HepG2 (cell line): Measurements from ENCODE around the gene CD79A. TPM values are rescaled to one million over a fixed set of nuclear protein-coding genes. Genes with fewer than 3 reads are reported as not detected.
A peak's percentile ranks its signal among the peaks of the same experiment; 100 is the strongest.

Source experiments
- DMAP1 ChIP-seq: IDR thresholded peaks from 2 replicates; pipeline ENCODE4 v1.6.1; 2016
- EZH2 ChIP-seq: conservative IDR thresholded peaks from 2 replicates; pipeline ENCODE4 v1.6.1; 2012; ENCODE audit warnings: mild to moderate bottlenecking, low read depth, low read length, moderate library complexity
- GABPB1 ChIP-seq: IDR thresholded peaks from 2 replicates; pipeline ENCODE4 v1.6.1; 2016; ENCODE audit warnings: mild to moderate bottlenecking, missing genetic modification reagents, moderate library complexity, missing compliant biosample characterization
- MEF2D ChIP-seq: sonication (generic); formaldehyde crosslinking; IDR thresholded peaks from 2 replicates; pipeline ENCODE4 v1.5.1; 2020; ENCODE audit warnings: mild to moderate bottlenecking, missing genetic modification reagents
- PHF5A ChIP-seq: IDR thresholded peaks from one replicate; pipeline ENCODE4 v1.6.1; 2018; ENCODE audit warnings: low read depth, missing genetic modification reagents; ENCODE audit not compliant: unreplicated experiment
- POLR2AphosphoS2 ChIP-seq: IDR thresholded peaks from 2 replicates; pipeline ENCODE4 v1.6.1; 2011; ENCODE audit warnings: low read depth, low read length, improper control_type of control experiment
- SNAPC4 ChIP-seq: sonication (generic); formaldehyde crosslinking; IDR thresholded peaks from 2 replicates; pipeline ENCODE4 v1.4.0; 2020; ENCODE audit warnings: mild to moderate bottlenecking, missing genetic modification reagents
- TERF1 ChIP-seq: sonication (generic); formaldehyde crosslinking; IDR thresholded peaks from 2 replicates; pipeline ENCODE4 v1.8.0; 2022; ENCODE audit warnings: mild to moderate bottlenecking, missing genetic modification reagents, moderate library complexity
- ZBTB33 ChIP-seq: sonication (generic); formaldehyde crosslinking; IDR thresholded peaks from 2 replicates; pipeline ENCODE4 v1.4.0; 2020; ENCODE audit warnings: missing genetic modification reagents
- ZNF143 ChIP-seq: sonication (generic); formaldehyde crosslinking; IDR thresholded peaks from 2 replicates; pipeline ENCODE4 v1.4.0; 2020; ENCODE audit warnings: missing genetic modification reagents
- ZNF558 ChIP-seq: sonication (generic); formaldehyde crosslinking; IDR thresholded peaks from 2 replicates; pipeline ENCODE4 v1.9.0; 2022; ENCODE audit warnings: mild to moderate bottlenecking, missing genetic modification reagents, borderline replicate concordance
- polyA plus RNA-seq, 8 experiments: library from polyadenylated mRNA; depleted of rRNA in 3 of 8; stranded (reverse) in 7 of 8; unstranded in 1 of 8; fragments of >200 nt; fragmentation: Illumina TruSeq in 4 of 8; extraction: Trizol in 4 of 8; gene quantifications; 2 replicates each; pipeline versions ENCODE4 v1.2.1 to v1.2.3, GENCODE V29; 2011 to 2016; ENCODE audit warnings: low read depth in 4 of 8, missing spikeins in 1 of 8, mixed read lengths in 1 of 8; ENCODE audit not compliant: insufficient read depth in 1 of 8
- total RNA-seq, 5 experiments: library from RNA; depleted of rRNA; stranded (reverse); fragments of >200 nt; fragmentation: Illumina TruSeq; extraction: Trizol; gene quantifications; 2 replicates each; pipeline ENCODE4 v1.2.3, GENCODE V29; 2016; ENCODE audit warnings: low read depth in 1 of 5
- TF ChIP-seq, protein P1 (sequence below): sonication (generic); formaldehyde crosslinking; IDR thresholded peaks from 2 replicates; pipeline ENCODE4 v1.5.0; 2020; ENCODE audit warnings: mild to moderate bottlenecking, missing genetic modification reagents
- TF ChIP-seq, protein P2 (sequence below): sonication (generic); formaldehyde crosslinking; IDR thresholded peaks from 2 replicates; pipeline ENCODE4 v1.5.1; 2020; ENCODE audit warnings: mild to moderate bottlenecking, missing genetic modification reagents, borderline replicate concordance

The CD79A gene
- total and polyA plus RNA-seq, 2 of the 13 experiments (the other 11 are each of a cell fraction or from before 2014, with no cell fraction given) = 0.24 to 0.33 TPM

- TF ChIP-seq PHF5A (peak; percentile 87), SNAPC4 (CRISPR knock-in tag) (peak; percentile 79; the same call in 1 of the 2 replicates), TERF1 (no peak), ZNF143 (CRISPR knock-in tag) (peak; percentile 72), POLR2AphosphoS2 (no peak), ZNF558 (CRISPR knock-in tag) (0 out of 2 replicates have a peak, but pooled peaks have one; percentile 84), DMAP1 (CRISPR knock-in tag) (peak; percentile 85), EZH2 (no peak), ZBTB33 (CRISPR knock-in tag) (peak; percentile 43; the same call in 1 of the 2 replicates), GABPB1 (CRISPR knock-in tag) (peak; percentile 95), MEF2D (peak; percentile 74)
- TF ChIP-seq, protein P1, sequence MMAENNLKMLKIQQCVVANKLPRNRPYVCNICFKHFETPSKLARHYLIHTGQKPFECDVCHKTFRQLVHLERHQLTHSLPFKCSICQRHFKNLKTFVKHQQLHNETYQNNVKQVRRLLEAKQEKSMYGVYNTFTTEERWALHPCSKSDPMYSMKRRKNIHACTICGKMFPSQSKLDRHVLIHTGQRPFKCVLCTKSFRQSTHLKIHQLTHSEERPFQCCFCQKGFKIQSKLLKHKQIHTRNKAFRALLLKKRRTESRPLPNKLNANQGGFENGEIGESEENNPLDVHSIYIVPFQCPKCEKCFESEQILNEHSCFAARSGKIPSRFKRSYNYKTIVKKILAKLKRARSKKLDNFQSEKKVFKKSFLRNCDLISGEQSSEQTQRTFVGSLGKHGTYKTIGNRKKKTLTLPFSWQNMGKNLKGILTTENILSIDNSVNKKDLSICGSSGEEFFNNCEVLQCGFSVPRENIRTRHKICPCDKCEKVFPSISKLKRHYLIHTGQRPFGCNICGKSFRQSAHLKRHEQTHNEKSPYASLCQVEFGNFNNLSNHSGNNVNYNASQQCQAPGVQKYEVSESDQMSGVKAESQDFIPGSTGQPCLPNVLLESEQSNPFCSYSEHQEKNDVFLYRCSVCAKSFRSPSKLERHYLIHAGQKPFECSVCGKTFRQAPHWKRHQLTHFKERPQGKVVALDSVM (CRISPR knock-in tag) = peak; percentile 67; the same call in 1 of the 2 replicates
- TF ChIP-seq, protein P2, sequence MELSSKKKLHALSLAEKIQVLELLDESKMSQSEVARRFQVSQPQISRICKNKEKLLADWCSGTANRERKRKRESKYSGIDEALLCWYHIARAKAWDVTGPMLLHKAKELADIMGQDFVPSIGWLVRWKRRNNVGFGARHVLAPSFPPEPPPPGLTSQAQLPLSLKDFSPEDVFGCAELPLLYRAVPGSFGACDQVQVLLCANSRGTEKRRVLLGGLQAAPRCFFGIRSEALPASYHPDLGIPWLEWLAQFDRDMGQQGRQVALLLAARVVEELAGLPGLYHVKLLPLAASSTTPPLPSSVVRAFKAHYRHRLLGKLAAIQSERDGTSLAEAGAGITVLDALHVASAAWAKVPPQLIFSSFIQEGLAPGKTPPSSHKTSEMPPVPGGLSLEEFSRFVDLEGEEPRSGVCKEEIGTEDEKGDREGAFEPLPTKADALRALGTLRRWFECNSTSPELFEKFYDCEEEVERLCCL = 0 out of 2 replicates have a peak, but pooled peaks have one; percentile 31
Measured at GRCh38 chr19:41883821-41884733, 7.0 kb downstream of the CD79A start (continued).
